Effector CD8-positive, alpha-beta T cell (primary cell): ENCODE data around the gene CHRNB1.

Source experiments
- DNase-seq: peaks from one replicate; lab custom pipeline; 2025; lab: John Stamatoyannopoulos, UW

CHRNB1 gene

GRCh38 chr17:7437950-7438614 is 6.8 kb upstream of the CHRNB1 start:
- DNase-seq = peak; percentile 45

DNA sequence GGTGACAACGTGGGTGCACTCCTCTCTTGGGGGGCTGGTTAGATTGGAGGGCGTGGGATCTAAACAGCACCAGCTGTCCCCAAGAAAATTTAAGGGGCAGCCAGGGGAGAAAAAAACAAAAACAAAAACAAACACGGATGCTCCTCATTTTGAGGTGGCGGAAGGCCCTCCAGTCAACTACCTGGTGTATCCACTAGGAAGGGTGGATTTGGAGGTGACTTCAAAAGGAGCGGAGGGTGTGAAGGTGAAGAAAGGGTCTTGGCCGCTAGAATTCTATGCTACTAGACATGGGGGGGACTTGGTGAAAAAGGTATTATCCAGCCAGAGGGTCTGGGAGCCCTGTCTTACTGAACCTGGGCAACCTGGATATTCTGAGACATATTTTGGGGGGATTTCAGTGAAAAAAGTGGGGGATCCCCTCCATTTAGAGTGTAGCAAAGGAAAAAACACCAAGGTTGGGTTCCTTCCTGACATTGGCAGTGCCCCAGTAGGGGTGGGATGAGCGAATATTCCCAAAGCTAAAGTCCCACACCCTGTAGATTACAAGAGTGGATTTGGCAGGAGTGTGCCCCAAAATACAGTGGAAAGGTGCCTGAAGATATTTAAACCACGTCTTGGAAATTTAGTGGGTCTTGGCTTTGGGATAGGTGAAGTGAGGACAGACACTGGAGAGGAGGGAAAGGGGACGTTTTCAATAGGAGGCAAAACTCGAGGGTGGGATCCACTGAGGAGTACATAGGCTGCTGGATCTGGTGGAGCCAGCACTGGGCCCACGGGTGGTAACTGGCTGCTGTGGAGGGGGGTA is 6.0 kb upstream of the CHRNB1 start:
- DNase-seq = no peak

DNA sequence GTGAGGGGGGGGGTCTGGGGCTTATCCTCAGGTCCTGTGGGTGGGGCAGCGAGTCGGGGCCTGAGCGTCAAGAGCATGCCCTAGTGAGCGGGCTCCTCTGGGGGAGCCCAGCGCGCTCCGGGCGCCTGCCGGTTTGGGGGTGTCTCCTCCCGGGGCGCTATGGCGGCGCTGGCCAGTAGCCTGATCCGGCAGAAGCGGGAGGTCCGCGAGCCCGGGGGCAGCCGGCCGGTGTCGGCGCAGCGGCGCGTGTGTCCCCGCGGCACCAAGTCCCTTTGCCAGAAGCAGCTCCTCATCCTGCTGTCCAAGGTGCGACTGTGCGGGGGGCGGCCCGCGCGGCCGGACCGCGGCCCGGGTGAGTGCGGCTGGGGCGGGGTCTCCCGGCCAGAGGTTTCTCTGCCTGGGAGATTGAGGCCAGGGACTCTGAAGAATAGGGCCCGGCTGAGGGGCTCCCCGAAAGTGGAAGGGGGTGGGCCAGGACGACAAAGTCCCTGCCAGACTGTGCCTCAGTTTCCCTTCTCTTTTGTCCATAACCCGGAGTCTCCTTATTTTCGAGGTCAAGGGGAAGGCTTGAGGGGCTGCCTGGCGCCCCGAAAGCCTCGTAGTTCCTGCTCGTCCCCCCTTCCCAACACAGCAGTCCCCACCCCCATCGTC is 5.3 kb upstream of the CHRNB1 start, which contains the start of gene FGF11:
Gene FGF11, plus strand, starts transcription at position 51 of the 651 bp plus-strand sequence. Its CDS starts 109 bp downstream, at position 160.
- no peak for DNase-seq

- peak; percentile 26 for DNase-seq
Observed at GRCh38 chr17:7440113-7440833, 4.6 kb upstream of the CHRNB1 start.

GRCh38 chr17:7440834-7441195 is 4.0 kb upstream of the CHRNB1 start:
- DNase-seq = no peak

DNA sequence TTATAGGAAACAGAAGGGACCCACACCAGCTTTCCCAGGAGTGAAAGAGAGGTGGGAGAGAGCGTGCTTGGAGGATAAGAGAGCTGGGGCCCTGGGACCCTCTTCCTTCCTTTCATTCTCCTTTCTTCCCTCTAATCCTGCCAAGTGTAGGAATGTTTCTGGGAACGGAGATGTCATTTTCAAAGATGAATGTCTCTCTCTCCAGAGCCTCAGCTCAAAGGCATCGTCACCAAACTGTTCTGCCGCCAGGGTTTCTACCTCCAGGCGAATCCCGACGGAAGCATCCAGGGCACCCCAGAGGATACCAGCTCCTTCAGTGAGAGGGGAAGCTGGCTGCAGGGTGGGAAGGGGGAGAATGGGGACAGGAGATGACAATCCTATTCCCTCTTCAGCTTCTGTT is 3.6 kb upstream of the CHRNB1 start:
- DNase-seq = no peak

GRCh38 chr17:7442142-7442541 is 2.7 kb upstream of the CHRNB1 start:
- no peak for DNase-seq

DNA sequence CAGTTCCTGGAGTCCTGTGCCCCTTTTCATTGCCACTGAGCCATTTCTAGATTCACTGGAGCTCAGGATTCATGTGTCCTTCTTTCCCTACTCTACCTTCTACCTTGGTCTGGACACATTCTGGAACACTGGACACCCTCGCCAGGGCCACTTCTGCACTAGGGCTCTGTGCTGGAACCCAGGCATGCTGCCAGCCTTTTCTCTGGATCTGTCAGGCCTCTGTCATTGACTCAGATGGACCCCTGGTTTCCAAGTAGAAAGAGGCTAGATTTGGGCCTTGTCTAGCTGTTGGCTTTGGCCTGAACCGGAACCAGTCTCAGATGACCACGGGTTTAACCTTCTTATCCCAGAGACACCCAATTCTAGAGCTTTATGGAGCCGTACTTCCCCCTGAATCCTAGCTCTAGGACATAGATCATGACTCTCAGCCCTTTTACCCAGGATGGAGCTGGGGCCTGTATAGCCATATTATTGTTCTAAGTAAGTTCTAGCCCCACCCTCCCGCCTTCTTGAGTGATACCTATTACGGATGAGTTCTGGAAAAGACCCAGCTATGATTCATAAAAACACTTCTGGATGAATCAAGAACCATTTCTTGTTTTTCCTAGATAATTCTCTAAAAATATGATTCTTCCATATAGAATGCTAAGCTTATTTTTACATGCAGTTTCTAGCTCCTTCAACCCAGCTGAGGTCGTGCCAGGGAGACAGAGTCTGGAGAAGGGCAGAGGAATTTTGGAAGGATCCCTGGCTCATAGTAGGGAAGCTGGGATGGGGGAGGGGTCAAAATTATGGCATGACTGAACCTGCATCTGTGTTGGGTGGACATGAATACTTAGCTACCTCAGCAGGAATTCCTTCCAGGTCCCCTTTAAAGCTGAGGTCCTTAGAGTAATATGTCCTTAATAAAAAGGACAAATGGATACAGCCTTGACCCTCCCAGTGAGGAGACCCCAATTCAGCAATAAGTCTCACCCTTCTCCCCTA is 1.1 kb upstream of the CHRNB1 start:
- DNase-seq = no peak

DNA sequence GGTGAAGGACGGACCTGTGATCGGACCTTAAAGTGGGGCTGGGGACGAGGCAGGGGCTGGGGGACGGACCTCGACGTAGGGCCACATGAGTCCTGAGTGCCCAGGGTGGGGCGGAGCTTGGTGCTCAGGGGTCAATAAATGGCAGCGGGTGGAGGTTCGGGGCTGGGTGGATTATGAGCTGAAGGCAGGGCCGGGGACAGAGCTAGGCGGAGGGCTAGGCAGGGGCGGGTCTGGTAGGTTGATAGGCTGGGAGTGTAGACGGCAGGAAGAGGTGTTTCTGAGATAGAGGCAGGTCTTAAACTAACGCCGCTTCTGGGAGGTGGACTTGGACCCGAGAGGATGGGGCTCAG is 733 bp downstream of the CHRNB1 start:
- DNase-seq = no peak

GRCh38 chr17:7448461-7448860 is 3.6 kb downstream of the CHRNB1 start:
- no peak for DNase-seq

DNA sequence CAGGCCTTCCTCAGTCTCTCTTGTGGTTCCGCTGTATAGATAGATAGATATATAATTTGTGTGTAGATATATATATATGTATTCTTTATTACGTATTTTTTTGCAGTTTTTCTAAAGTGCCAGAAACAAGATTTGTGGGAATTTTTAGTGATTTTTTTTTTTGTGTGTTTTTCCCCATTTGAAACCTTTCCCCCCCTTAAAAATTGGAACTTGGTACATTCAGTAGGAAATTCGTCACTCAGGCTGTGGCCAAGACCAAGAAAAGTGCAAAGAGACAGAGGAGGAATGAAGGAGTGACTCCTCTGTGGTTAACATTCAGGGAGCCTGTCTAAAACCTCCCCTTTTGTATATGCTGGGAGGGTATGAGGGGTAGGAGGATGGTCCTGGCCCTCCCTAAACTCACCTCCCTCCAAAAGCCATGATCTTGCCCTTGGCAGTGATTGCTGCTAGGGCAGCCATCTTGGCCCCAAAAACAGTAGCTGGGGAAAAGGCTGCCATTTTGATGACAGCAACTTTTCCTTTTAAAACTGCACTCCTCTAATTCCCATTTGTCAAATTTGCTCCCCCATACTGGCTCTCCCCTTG is 15.2 kb downstream of the CHRNB1 start:
- DNase-seq = no peak

GRCh38 chr17:7460850-7461660 is 16.2 kb downstream of the CHRNB1 start:
- DNase-seq = no peak

DNA sequence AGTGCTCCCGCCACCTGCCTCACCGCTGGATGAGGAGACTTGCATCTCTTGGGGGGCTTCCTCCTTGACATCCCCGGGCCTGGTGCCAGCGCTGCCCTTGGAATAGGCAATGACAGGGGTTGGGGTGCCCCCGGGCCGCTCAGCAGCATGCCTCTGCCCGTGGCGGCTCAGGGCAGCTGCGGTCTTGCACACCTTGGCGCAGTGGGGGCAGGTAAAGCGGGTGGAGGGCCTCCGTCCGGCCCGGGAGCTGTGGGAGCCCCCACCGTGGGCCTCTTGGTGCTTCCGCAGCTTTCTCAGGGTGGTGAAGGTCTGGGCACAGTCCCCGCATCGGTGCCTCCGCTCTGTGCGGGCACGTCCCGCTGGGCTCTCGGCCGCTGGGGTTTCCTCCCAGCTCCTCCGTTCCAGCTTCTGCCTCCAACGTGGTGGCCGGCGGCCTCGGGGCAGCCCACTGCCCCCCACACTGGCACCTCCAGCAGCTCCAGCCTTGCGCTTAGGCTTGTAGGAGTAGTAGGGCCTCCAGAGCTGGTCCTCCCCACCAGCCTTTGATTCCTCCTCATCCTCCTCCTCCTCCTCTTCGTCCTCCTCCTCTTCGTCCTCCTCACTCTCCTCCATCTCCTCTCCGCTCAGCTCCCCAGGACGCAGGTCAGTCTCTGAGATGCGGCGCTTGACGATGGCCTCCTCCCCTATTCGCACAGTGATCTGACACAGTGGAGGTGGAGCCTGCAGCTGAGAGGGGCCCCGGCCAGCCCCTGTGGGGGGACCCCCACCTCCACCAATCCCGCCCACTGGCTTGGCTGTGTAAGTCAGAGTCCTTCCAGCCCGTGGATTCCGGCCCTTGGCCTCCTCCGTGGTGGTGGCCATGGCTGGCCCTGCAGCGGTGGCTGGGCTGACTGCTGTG is 17.9 kb downstream of the CHRNB1 start:
- no peak for DNase-seq

DNA sequence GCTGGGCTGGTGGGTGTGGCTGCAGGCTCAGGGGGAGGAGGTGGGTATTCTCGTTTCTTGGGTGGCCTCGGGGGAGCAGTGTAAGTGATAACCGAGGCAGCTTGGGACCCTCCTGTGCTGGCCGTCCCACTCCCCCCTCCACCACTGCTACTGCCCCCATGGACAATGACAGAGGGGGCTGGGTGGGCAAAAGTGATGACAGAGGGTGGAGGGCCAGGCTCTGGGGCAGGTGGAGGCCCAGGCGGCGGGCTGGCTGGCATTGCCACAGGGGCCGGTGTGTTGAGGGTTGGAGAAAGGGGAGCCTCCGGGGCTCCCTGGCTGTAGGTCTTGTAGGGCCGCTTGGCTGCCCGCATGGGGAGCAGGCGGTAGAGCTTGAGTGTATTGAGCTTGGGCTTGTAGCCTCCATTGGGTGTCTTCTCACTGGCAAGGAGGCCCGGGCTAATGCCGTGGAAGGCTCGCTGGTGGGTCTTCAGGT is 18.5 kb downstream of the CHRNB1 start:
- DNase-seq = no peak

DNA sequence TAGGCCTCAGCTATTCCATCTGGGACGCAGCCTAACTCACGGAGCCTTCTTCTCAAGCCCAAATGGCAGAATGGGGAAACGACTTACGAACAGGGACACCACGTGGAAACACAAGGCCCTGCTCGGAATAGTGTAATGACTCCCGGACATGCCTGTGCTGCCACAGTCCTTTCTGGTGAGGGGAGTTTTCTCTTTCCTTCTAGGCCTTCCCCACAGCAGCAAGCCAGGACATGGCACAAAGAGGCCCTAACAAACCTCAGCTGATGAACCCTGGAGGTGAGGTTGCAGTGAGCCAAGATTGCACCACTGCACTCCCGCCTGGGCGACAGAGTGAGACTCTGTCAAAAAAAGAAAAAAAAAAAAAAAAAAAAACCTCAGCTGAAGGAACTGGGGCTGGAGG is 19.2 kb downstream of the CHRNB1 start:
- DNase-seq = no peak

DNA sequence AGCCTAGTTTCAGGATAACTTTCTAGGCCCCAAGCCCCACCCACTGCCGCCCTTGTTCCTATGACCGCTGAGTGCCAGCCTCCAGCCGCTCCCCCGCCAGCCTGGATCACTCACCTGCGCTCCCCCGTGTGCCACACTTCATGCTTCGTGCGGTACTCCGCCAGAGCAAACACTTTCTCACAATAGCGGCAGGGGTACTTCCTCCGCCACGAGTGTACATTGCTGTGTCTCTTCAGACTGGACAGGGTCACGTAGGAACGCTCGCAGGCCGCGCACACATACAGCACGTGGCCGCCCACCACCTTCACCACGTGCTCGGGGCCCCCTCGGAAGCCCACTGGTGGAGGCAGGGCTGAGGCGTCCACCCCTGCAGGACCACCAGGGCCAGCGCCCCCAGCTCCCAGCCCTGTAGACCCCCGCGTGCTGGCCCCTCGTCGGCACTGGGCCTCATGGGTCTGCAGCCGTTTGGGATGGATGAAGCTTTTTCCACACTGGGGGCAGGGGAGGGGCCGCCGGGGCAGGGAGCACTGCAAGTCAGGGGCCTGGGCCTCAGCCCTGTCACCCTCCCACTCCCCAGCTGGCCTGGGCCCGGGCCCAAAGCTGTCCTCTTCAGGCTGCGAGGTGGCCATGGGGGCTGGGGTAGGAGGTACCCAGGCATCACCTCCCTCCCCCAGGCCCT is 20.9 kb downstream of the CHRNB1 start:
- DNase-seq = no peak

DNA sequence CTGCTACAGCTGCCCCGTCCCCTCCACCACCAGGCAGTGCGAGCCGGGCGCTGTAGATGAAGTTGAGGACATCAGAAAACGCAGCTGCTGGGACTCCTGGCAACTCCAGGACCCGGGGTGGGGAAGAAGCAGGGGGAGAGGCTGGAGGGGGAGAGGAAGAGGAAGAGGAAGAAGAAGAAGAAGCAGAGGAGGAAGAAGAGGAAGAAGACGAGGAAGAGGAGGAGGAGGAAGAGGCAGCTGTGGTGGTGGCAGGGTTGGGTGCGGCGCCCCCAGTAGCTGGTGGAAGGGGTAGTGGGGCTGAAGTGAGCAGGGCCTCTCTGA is 21.4 kb downstream of the CHRNB1 start:
- DNase-seq = no peak

- no peak for DNase-seq
Observed at GRCh38 chr17:7466639-7467341, 21.9 kb downstream of the CHRNB1 start.
